Gastrocnemius medialis (tissue), 4 donors: ENCODE measurements around the gene TRIM46.

Experiments
- POLR2A ChIP-seq, 2 donors: fragments of 450-650 bp; IDR thresholded peaks; one replicate each; pipeline ENCODE4 v1.6.1; 2017; ENCODE audit warnings: antibody characterized with exemption in 2 of 2, mild to moderate bottlenecking in 2 of 2, moderate library complexity in 2 of 2
- TF ChIP-seq, protein P1 (sequence below), 5 experiments: fragments of 450-650 bp in 3 of 5; fragments of 200-600 bp in 2 of 5; sonication (generic) in 2 of 5; IDR thresholded peaks in 4 of 5; conservative IDR thresholded peaks in 1 of 5; 1 replicate in 4 of 5; 2 replicates in 1 of 5; pipeline ENCODE4 v1.5.1; 2016 to 2019; ENCODE audit warnings: antibody characterized with exemption in 5 of 5, mild to moderate bottlenecking in 3 of 5, moderate library complexity in 3 of 5

DNA sequence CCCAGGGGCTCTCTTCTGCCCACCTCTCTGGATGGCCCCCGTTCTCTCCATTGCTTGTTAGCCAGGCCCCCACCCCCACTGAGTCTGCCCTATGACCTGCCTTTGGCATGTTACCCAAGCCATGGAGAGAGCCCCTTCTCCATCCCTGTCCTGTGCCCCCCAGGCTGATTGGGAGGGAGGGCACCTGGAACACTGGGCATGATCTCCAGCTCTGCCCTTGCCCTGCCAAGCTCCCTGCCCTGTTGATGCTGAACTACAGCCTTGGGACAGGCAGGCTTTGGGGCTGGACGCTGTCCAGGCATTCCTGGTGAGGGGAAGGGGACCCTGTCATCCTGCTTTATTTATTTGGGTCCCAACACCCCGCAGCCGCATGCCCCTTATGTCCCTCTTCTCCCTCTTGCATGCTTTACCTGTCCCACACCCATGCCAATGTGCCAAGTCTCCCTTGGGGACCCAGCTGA, 10.7 kb downstream of the TRIM46 start:
- no peak for TF ChIP-seq POLR2A (IDR thresholded peaks at IDR 0.05)
- TF ChIP-seq, protein P1, sequence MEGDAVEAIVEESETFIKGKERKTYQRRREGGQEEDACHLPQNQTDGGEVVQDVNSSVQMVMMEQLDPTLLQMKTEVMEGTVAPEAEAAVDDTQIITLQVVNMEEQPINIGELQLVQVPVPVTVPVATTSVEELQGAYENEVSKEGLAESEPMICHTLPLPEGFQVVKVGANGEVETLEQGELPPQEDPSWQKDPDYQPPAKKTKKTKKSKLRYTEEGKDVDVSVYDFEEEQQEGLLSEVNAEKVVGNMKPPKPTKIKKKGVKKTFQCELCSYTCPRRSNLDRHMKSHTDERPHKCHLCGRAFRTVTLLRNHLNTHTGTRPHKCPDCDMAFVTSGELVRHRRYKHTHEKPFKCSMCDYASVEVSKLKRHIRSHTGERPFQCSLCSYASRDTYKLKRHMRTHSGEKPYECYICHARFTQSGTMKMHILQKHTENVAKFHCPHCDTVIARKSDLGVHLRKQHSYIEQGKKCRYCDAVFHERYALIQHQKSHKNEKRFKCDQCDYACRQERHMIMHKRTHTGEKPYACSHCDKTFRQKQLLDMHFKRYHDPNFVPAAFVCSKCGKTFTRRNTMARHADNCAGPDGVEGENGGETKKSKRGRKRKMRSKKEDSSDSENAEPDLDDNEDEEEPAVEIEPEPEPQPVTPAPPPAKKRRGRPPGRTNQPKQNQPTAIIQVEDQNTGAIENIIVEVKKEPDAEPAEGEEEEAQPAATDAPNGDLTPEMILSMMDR (IDR thresholded peaks at IDR 0.05 in 4 of 5, conservative IDR thresholded peaks at IDR 0.05 in 1 of 5) = no peak
